Measurements from ENCODE around the gene NPM1.
"Not testable (repeated sequence)": the region's sequence is repeated elsewhere in the genome, so short reads cannot be mapped to it uniquely, and the experiment has no call there.

Gene NPM1

GRCh38 chr5:171397599-171397998 is 9.9 kb downstream of the NPM1 start:
- DNase-seq (ENCODE audit: low read depth, low spot score) = no peak
- ChIA-PET POLR2A (no interaction called here), CTCF (interaction anchor here (0.6 to 1.0 kb wide), 2 partner anchors 8 to 1104 kb away, joined by 3 read pairs; no protein-coding TSS in a partner anchor)
- no peak overlapping the region for H3K4me3 ChIP-seq (ENCODE audit: low read depth, low read length)
- TF ChIP-seq CTCF (IDR thresholded peaks at IDR 0.05; ENCODE audit: insufficient read depth, low read length, missing control alignments) = no peak

DNA sequence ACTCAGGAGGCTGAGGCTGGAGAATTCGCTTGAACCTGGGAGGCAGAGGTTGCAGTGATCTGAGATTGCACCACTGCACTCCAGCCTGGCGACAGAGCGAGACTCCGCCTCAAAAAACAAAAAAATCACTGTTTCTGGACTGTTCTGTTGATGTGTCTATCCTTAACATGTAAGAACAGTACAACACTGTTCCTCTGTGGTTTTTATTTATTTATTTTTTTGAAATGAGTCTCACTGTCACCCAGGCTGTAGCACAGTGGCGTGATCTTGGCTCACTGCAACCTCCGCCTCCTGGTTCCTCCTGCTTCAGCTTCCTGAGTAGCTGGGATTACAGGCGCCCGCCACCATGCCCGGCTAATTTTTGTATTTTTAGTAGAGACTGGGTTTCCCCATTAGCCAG is 11.0 kb downstream of the NPM1 start:
- H3K4me3 ChIP-seq (ENCODE audit: low read depth, low read length); POLR2A ChIA-PET; DNase-seq (ENCODE audit: low read depth, low spot score): not testable (repeated sequence)
- CTCF ChIA-PET = interaction anchor here (1.1 to 2.5 kb wide), 2 partner anchors 11 to 20 kb away, joined by 3 to 7 read pairs; partner anchors contain the start of gene FGF18

GRCh38 chr5:171400169-171400568 is 12.5 kb downstream of the NPM1 start:
- H3K4me3 ChIP-seq (ENCODE audit: low read depth, low read length) = no peak overlapping the region
- ChIA-PET CTCF (interaction anchor here (0.9 to 2.5 kb wide), 3 partner anchors 11 to 19 kb away, joined by 3 to 7 read pairs (median 5); partner anchors contain the start of gene FGF18), POLR2A (no interaction called here)
- TF ChIP-seq CTCF (IDR thresholded peaks at IDR 0.05; ENCODE audit: insufficient read depth, low read length, missing control alignments) = no peak
- DNase-seq (ENCODE audit: low read depth, low spot score) = no peak

DNA sequence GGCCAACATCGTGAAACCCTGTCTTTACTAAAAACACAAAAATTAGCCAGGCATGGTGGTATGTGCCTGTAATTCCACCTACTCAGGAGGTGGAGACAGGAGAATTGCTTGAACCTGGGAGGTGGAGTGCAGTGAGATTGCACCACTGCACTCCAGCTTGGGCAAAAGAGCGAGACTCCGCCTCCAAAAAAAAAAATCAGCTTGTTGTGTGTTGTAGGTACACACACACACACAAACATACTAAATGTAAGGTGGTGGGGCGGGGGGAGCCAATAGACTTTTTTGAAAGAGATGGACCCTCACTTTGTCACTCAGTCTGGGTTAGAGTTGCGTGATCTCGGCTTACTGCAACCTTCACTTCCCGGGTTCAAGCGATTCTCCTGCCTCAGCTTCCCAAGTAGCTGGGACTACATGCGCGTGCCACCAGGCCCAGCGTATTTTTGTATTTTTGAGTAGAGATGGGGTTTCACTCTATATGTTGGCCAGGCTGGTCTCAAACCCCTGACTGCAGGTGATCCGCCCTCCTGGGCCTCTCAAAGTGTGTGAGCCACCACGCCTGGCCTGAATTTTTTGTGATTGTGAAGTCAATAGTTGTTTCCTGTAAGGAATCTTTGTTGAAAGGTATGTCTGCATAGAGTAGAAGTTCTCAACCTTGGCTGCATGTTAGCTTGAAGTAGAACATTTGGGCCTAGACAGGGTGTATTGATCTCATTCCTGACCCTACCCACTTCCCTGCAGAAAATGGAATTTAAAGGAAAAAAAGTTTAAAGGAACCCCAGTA is 13.7 kb downstream of the NPM1 start:
- H3K4me3 ChIP-seq (ENCODE audit: low read depth, low read length) = no peak overlapping the region
- DNase-seq (ENCODE audit: low read depth, low spot score) = no peak
- TF ChIP-seq CTCF (IDR thresholded peaks at IDR 0.05; ENCODE audit: insufficient read depth, low read length, missing control alignments) = no peak
- ChIA-PET POLR2A (no interaction called here), CTCF (interaction anchor here (1.4 kb wide), 1 partner anchor 14 kb away, joined by 5 read pairs; no protein-coding TSS in a partner anchor)

DNA sequence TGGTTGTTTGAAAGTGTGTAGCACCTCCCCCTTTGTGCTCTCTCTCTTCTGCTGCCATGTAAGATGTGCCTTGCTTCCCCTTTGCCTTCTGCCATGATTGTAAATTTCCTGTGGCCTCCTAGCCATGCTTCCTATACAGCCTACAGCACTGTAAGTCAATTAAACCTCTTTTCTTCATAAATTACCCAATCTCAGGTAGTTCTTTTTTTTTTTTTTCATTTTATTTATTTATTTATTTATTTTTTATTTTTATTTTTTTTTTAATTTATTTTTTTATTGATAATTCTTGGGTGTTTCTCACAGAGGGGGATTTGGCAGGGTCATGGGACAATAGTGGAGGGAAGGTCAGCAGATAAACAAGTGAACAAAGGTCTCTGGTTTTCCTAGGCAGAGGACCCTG is 15.1 kb downstream of the NPM1 start:
- DNase-seq (ENCODE audit: low read depth, low spot score); H3K4me3 ChIP-seq (ENCODE audit: low read depth, low read length); POLR2A ChIA-PET; CTCF ChIA-PET: not testable (repeated sequence)

GRCh38 chr5:171405615-171406014 is 18.0 kb downstream of the NPM1 start:
- DNase-seq (ENCODE audit: low read depth, low spot score) = no peak
- H3K4me3 ChIP-seq (ENCODE audit: low read depth, low read length) = no peak overlapping the region
- peak; percentile 35 for TF ChIP-seq CTCF (IDR thresholded peaks at IDR 0.05; ENCODE audit: insufficient read depth, low read length, missing control alignments)
- ChIA-PET CTCF (interaction anchor here (0.7 to 6.4 kb wide), 9 partner anchors 9 to 505 kb away, joined by 3 to 37 read pairs (median 4); partner anchors contain the start of gene FGF18), POLR2A (no interaction called here)

- DNase-seq (ENCODE audit: low read depth, low spot score) = no peak
- ChIA-PET CTCF (interaction anchor here (3.1 to 6.4 kb wide), 2 partner anchors 12 to 14 kb away, joined by 16 to 37 read pairs; partner anchors contain the start of gene FGF18), POLR2A (no interaction called here)
- no peak for TF ChIP-seq CTCF (IDR thresholded peaks at IDR 0.05; ENCODE audit: insufficient read depth, low read length, missing control alignments)
- H3K4me3 ChIP-seq (ENCODE audit: low read depth, low read length) = no peak overlapping the region
Measured at GRCh38 chr5:171407234-171407633, 19.6 kb downstream of the NPM1 start.
